ENCODE measurements around the gene PRDM15. TPM values are rescaled to one million over a fixed set of nuclear protein-coding genes. Genes with fewer than 3 reads are reported as not detected.

Gene PRDM15
- total RNA-seq, 4 donors from 2014 or later, result 4.7 to 9.2 (median 5.4) TPM

- 72 to 81% methylated on average over 5 of the region's 5 CpGs for WGBS, 2 donors
- H3K4me1 ChIP-seq, result peaks cover 0 to 5% (median 0%) of the 10 kb centered on the region in 3 donors
- TF ChIP-seq CTCF (IDR thresholded peaks at IDR 0.05) (no peak), POLR2A (IDR thresholded peaks at IDR 0.05) (no peak)
- intact Hi-C loops (cut with DNase I), result no loop called here
- H3K27me3 ChIP-seq, result no peaks in the 10 kb centered on the region
- H3K9me3 ChIP-seq, result no peaks in the 10 kb centered on the region
- H3K27ac ChIP-seq, result no peak overlapping the region
- DNase-seq, result no peak
- no peak overlapping the region for H3K4me3 ChIP-seq
- H3K36me3 ChIP-seq, result peaks cover 0 to 36% (median 0%) of the 10 kb centered on the region in 3 donors
Observed at GRCh38 chr21:41887667-41888066, 8.5 kb upstream of the PRDM15 start.

GRCh38 chr21:41886328-41886727, 7.2 kb upstream of the PRDM15 start:
- Histone ChIP-seq H3K4me1 (peaks cover 0 to 2% (median 0%) of the 10 kb centered on the region in 3 donors), H3K4me3 (no peak overlapping the region), H3K36me3 (peaks cover 0 to 23% (median 0%) of the 10 kb centered on the region in 3 donors), H3K9me3 (no peaks in the 10 kb centered on the region), H3K27me3 (no peaks in the 10 kb centered on the region), H3K27ac (no peak overlapping the region)
- 77 to 80% methylated on average over 7 of the region's 7 CpGs for WGBS, 2 donors
- intact Hi-C loops (cut with DNase I), result no loop called here
- DNase-seq, result no peak
- TF ChIP-seq CTCF (IDR thresholded peaks at IDR 0.05), result no peak
- TF ChIP-seq POLR2A (IDR thresholded peaks at IDR 0.05), result no peak

- Histone ChIP-seq H3K27me3 (no peaks in the 10 kb centered on the region), H3K9me3 (no peaks in the 10 kb centered on the region), H3K4me3 (no peak overlapping the region), H3K36me3 (peaks cover 0 to 19% (median 0%) of the 10 kb centered on the region in 3 donors), H3K27ac (no peak overlapping the region), H3K4me1 (no peaks in the 10 kb centered on the region)
- WGBS, 2 donors, result 66 to 71% methylated on average over 16 to 17 of the region's 22 CpGs
- DNase-seq, result no peak
- intact Hi-C loops (cut with DNase I), result no loop called here
- TF ChIP-seq CTCF (IDR thresholded peaks at IDR 0.05) (no peak), POLR2A (IDR thresholded peaks at IDR 0.05) (no peak)
Observed at GRCh38 chr21:41885341-41886024, 6.3 kb upstream of the PRDM15 start.

GRCh38 chr21:41884501-41885030, 5.4 kb upstream of the PRDM15 start:
- Histone ChIP-seq H3K36me3 (peaks cover 0 to 19% (median 0%) of the 10 kb centered on the region in 3 donors), H3K4me1 (peaks cover 0 to 9% (median 5%) of the 10 kb centered on the region in 3 donors), H3K9me3 (no peaks in the 10 kb centered on the region), H3K27me3 (no peaks in the 10 kb centered on the region), H3K4me3 (no peak overlapping the region), H3K27ac (no peak overlapping the region)
- TF ChIP-seq POLR2A (IDR thresholded peaks at IDR 0.05) (no peak), CTCF (IDR thresholded peaks at IDR 0.05) (no peak)
- no peak for DNase-seq
- intact Hi-C loops (cut with DNase I), result no loop called here
- 73 to 83% methylated on average over 11 to 12 of the region's 19 CpGs for WGBS, 2 donors

DNA sequence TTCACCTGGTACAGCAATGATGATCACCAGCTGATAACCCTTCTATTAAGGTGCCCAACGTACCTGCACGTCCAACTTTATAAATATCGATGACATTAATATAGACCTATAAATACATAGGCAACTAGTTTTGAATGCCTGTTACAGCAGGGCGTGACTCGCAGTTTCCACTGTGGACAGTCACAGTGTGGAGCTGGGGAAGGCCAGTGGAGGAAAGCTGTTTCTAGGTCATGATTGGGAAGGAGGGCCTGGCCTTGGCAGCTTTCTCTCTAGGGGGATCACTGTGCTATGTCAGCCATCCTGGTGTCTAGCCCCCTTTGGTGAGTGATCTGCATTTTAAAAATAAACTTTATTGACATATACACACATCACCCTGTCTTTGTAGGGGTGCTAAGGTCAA, 4.4 kb upstream of the PRDM15 start:
- TF ChIP-seq CTCF (IDR thresholded peaks at IDR 0.05) (no peak), POLR2A (IDR thresholded peaks at IDR 0.05) (no peak)
- Histone ChIP-seq H3K27ac (no peak overlapping the region), H3K4me1 (peaks cover 0 to 10% (median 5%) of the 10 kb centered on the region in 3 donors), H3K27me3 (no peaks in the 10 kb centered on the region), H3K36me3 (peaks cover 0 to 11% (median 0%) of the 10 kb centered on the region in 3 donors), H3K9me3 (no peaks in the 10 kb centered on the region), H3K4me3 (no peak overlapping the region)
- DNase-seq, result no peak
- intact Hi-C loops (cut with DNase I), result no loop called here
- 91 to 100% methylated on average over 3 to 5 of the region's 5 CpGs for WGBS, 2 donors

All from esophagus squamous epithelium (tissue), 5 donors.